GM12878 (cell line): Measurements from ENCODE around the gene NPM3. TPM values are rescaled to one million over a fixed set of nuclear protein-coding genes. Genes with fewer than 3 reads are reported as not detected.
A peak's percentile ranks its signal among the peaks of the same experiment; 100 is the strongest.

ENCODE experiments used
- BRCA1 ChIP-seq: IDR thresholded peaks from 2 replicates; pipeline ENCODE4 v1.6.1; 2011; ENCODE audit warnings: low read depth, low read length, improper control_type of control experiment
- ESRRA ChIP-seq: IDR thresholded peaks from 2 replicates; pipeline ENCODE4 v1.6.1; 2012; ENCODE audit warnings: mild to moderate bottlenecking, low read length, improper control_type of control experiment
- PRDM15 ChIP-seq: fragments of 450-650 bp; formaldehyde crosslinking; IDR thresholded peaks from 2 replicates; pipeline ENCODE4 v1.4.0; 2020; ENCODE audit warnings: mild to moderate bottlenecking, moderate library complexity
- TARDBP ChIP-seq: IDR thresholded peaks from 2 replicates; pipeline ENCODE4 v1.6.1; 2016; ENCODE audit warnings: borderline replicate concordance
- ZBTB40 ChIP-seq: fragments of 450-650 bp; IDR thresholded peaks from 2 replicates; pipeline ENCODE4 v1.6.1; 2016; ENCODE audit warnings: mild to moderate bottlenecking, moderate library complexity, borderline replicate concordance
- polyA plus RNA-seq, 11 experiments: library from polyadenylated mRNA; depleted of rRNA in 4 of 11; unstranded in 6 of 11; stranded (reverse) in 5 of 11; fragments of >200 nt; fragmentation: Nextera tagmentation in 4 of 11; fragmentation: Illumina TruSeq in 1 of 11; extraction: Ambion mirVana in 4 of 11; extraction: Trizol in 1 of 11; gene quantifications; 1 replicate in 1 of 11; 2 replicates in 10 of 11; pipeline versions ENCODE4 v1.2.1 to v1.2.3, GENCODE V29; 2011 to 2016; ENCODE audit warnings: inconsistent platforms in 2 of 11, missing spikeins in 2 of 11, low read depth in 1 of 11
- total RNA-seq, 4 experiments: library from RNA; depleted of rRNA in 3 of 4; stranded (reverse); fragments of >200 nt in 3 of 4; fragmentation: Illumina TruSeq in 1 of 4; extraction: Trizol in 1 of 4; gene quantifications; 2 replicates each; pipeline versions ENCODE4 v1.2.1 to v1.2.3, GENCODE V29; 2013 to 2021

NPM3 gene
- total and polyA plus RNA-seq, 10 of the 15 experiments (the other 5 are each of a cell fraction or from before 2014, with no cell fraction given): 13.0 to 171 (median 93.3) TPM

- no peak for TF ChIP-seq PRDM15 (CRISPR knock-in tag)
- TF ChIP-seq ZBTB40: no peak
- TF ChIP-seq ESRRA: no peak
- TF ChIP-seq BRCA1: no peak
- TF ChIP-seq TARDBP: peak; percentile 88; the same call in 1 of the 2 replicates
Observed at GRCh38 chr10:101830322-101831168, 47.3 kb upstream of the NPM3 start (continued).
